HEK293T (cell line): ENCODE data around the gene POLA1.

Experiments
- CTCF ChIA-PET: fragments of 350-600 bp; formaldehyde crosslinking; extraction: SDS; loops from one replicate; lab custom pipeline; 2021; ENCODE audit warnings: antibody characterized with exemption, inconsistent platforms; lab: Yijun Ruan, JAX
- POLR2A ChIA-PET: fragments of 350-600 bp; formaldehyde crosslinking; extraction: SDS; loops from one replicate; lab custom pipeline; 2020; ENCODE audit warnings: antibody characterized with exemption, inconsistent platforms; lab: Yijun Ruan, JAX
- DNase-seq: peaks from one replicate; pipeline ENCODE4 v3.0.0; 2012; ENCODE audit warnings: mixed read lengths; ENCODE audit errors: extremely low spot score
- ARNT ChIP-seq: fragments of 450-650 bp; IDR thresholded peaks from 2 replicates; pipeline ENCODE4 v1.6.1; 2017; ENCODE audit warnings: mild to moderate bottlenecking
- BHLHE40 ChIP-seq: fragments of 450-650 bp; IDR thresholded peaks from 2 replicates; pipeline ENCODE4 v1.6.1; 2016; ENCODE audit warnings: mild to moderate bottlenecking, moderate library complexity, borderline replicate concordance
- CTBP1 ChIP-seq: fragments of 450-650 bp; IDR thresholded peaks from 2 replicates; pipeline ENCODE4 v1.6.1; 2016; ENCODE audit warnings: borderline replicate concordance
- ELF4 ChIP-seq: fragments of 450-650 bp; IDR thresholded peaks from 2 replicates; pipeline ENCODE4 v1.6.1; 2017; ENCODE audit warnings: antibody characterized with exemption
- FOXA1 ChIP-seq: fragments of 450-650 bp; IDR thresholded peaks from 2 replicates; pipeline ENCODE4 v1.6.1; 2016; ENCODE audit warnings: mild to moderate bottlenecking
- FOXK2 ChIP-seq: fragments of 450-650 bp; IDR thresholded peaks from 2 replicates; pipeline ENCODE4 v1.6.1; 2016; ENCODE audit warnings: mild to moderate bottlenecking
- FOXM1 ChIP-seq: fragments of 450-650 bp; IDR thresholded peaks from 2 replicates; pipeline ENCODE4 v1.6.1; 2017; ENCODE audit warnings: mild to moderate bottlenecking, borderline replicate concordance
- HDGF ChIP-seq: fragments of 450-650 bp; IDR thresholded peaks from 2 replicates; pipeline ENCODE4 v1.6.1; 2017; ENCODE audit warnings: antibody characterized with exemption, borderline replicate concordance
- L3MBTL2 ChIP-seq: fragments of 450-650 bp; conservative IDR thresholded peaks from 2 replicates; pipeline ENCODE4 v1.6.1; 2016; ENCODE audit warnings: mild to moderate bottlenecking
- LEF1 ChIP-seq: fragments of 450-650 bp; IDR thresholded peaks from 2 replicates; pipeline ENCODE4 v1.6.1; 2017; ENCODE audit warnings: mild to moderate bottlenecking, borderline replicate concordance
- NFRKB ChIP-seq: fragments of 450-650 bp; IDR thresholded peaks from 2 replicates; pipeline ENCODE4 v1.6.1; 2016; ENCODE audit warnings: mild to moderate bottlenecking, moderate library complexity
- SP1 ChIP-seq: fragments of 450-650 bp; IDR thresholded peaks from 2 replicates; pipeline ENCODE4 v1.6.1; 2017
- SUZ12 ChIP-seq: fragments of 450-650 bp; IDR thresholded peaks from 2 replicates; pipeline ENCODE4 v1.6.1; 2016; ENCODE audit warnings: mild to moderate bottlenecking
- TARDBP ChIP-seq: fragments of 450-650 bp; IDR thresholded peaks from 2 replicates; pipeline ENCODE4 v1.6.1; 2016
- ZNF384 ChIP-seq: fragments of 450-650 bp; IDR thresholded peaks from 2 replicates; pipeline ENCODE4 v1.6.1; 2016
- TF ChIP-seq, protein P1 (sequence below): fragments of 450-650 bp; IDR thresholded peaks from 2 replicates; pipeline ENCODE4 v1.6.1; 2016

POLA1 gene

DNA sequence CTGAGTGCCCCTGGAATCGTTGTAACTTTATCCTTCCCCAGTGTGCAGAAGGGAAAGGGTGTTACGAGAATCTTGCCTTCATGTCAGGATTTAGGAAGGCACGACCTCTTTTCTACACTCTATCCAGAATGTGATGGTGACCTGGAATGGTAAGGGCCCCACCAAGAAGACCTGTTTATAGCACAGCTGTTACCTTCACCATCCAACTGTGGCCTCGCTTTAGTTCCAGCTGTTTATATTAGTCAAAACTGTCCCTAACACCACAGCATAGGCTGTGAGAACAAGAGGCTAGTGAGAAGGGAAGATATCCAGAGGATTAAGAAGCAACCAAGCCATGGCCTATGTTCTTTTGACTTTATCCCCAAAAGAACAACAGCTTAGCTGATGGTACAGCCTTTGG is 294.0 kb downstream of the POLA1 start:
- ChIA-PET CTCF (interaction anchor here (0.7 kb wide), 1 partner anchor 46 kb away, joined by 3 read pairs; no protein-coding TSS in a partner anchor), POLR2A (no interaction called here)
- no peak for DNase-seq
- no peak for TF ChIP-seq NFRKB

- CTCF ChIA-PET, result interaction anchor here (0.7 kb wide), 1 partner anchor 47 kb away, joined by 3 read pairs; no protein-coding TSS in a partner anchor
- POLR2A ChIA-PET, result no interaction called here
- TF ChIP-seq ELF4, result no peak
- TF ChIP-seq CTBP1, result no peak
- TF ChIP-seq, protein P1, sequence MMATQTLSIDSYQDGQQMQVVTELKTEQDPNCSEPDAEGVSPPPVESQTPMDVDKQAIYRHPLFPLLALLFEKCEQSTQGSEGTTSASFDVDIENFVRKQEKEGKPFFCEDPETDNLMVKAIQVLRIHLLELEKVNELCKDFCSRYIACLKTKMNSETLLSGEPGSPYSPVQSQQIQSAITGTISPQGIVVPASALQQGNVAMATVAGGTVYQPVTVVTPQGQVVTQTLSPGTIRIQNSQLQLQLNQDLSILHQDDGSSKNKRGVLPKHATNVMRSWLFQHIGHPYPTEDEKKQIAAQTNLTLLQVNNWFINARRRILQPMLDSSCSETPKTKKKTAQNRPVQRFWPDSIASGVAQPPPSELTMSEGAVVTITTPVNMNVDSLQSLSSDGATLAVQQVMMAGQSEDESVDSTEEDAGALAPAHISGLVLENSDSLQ, result no peak
- TF ChIP-seq FOXA1, result no peak
- no peak for TF ChIP-seq ZNF384
- no peak for TF ChIP-seq LEF1
- no peak for TF ChIP-seq FOXK2
- no peak for TF ChIP-seq HDGF
- no peak for TF ChIP-seq BHLHE40
- DNase-seq, result no peak
Observed at GRCh38 chrX:24988314-24988713, 294.6 kb downstream of the POLA1 start.

- no peak for DNase-seq
- POLR2A ChIA-PET, result no interaction called here
- TF ChIP-seq L3MBTL2 (no peak), SP1 (no peak), FOXK2 (no peak), ZNF384 (no peak), ARNT (no peak), LEF1 (no peak), TARDBP (no peak), CTBP1 (no peak), HDGF (no peak), ELF4 (no peak), FOXM1 (no peak), BHLHE40 (no peak), NFRKB (no peak), FOXA1 (no peak), SUZ12 (no peak)
- TF ChIP-seq, protein P1, result no peak
- CTCF ChIA-PET, result no interaction called here
Observed at GRCh38 chrX:24990535-24990934, 296.8 kb downstream of the POLA1 start.

- ChIA-PET CTCF (no interaction called here), POLR2A (no interaction called here)
- no peak for TF ChIP-seq LEF1
- TF ChIP-seq, protein P1, result no peak
- TF ChIP-seq NFRKB, result no peak
- TF ChIP-seq BHLHE40, result no peak
- no peak for TF ChIP-seq FOXM1
- no peak for TF ChIP-seq ARNT
- no peak for TF ChIP-seq ELF4
- TF ChIP-seq TARDBP, result no peak
- TF ChIP-seq ZNF384, result no peak
- no peak for TF ChIP-seq HDGF
- TF ChIP-seq CTBP1, result no peak
- no peak for TF ChIP-seq FOXA1
- no peak for TF ChIP-seq SUZ12
- no peak for TF ChIP-seq FOXK2
- no peak for TF ChIP-seq SP1
- TF ChIP-seq L3MBTL2, result no peak
- DNase-seq, result no peak
Observed at GRCh38 chrX:24993879-24994278, 300.2 kb downstream of the POLA1 start.

GRCh38 chrX:24996096-24996709 is 302.5 kb downstream of the POLA1 start:
- TF ChIP-seq SP1, result no peak
- TF ChIP-seq, protein P1, result no peak
- TF ChIP-seq FOXA1, result no peak
- TF ChIP-seq L3MBTL2, result no peak
- no peak for TF ChIP-seq SUZ12
- no peak for TF ChIP-seq FOXK2
- no peak for TF ChIP-seq ZNF384
- TF ChIP-seq TARDBP, result no peak
- no peak for TF ChIP-seq ELF4
- no peak for TF ChIP-seq CTBP1
- no peak for TF ChIP-seq HDGF
- no peak for TF ChIP-seq NFRKB
- TF ChIP-seq LEF1, result no peak
- TF ChIP-seq BHLHE40, result no peak
- no peak for TF ChIP-seq FOXM1
- no peak for TF ChIP-seq ARNT
- ChIA-PET CTCF (no interaction called here), POLR2A (no interaction called here)
- DNase-seq, result no peak

- ChIA-PET CTCF (no interaction called here), POLR2A (interaction anchor here (1.0 kb wide), 1 partner anchor 21 kb away, joined by 3 read pairs; no protein-coding TSS in a partner anchor)
- no peak for DNase-seq
- TF ChIP-seq FOXA1 (no peak), ELF4 (no peak), SUZ12 (no peak), TARDBP (no peak), L3MBTL2 (no peak), ARNT (no peak), FOXK2 (no peak), CTBP1 (no peak), SP1 (no peak), NFRKB (no peak), BHLHE40 (no peak), FOXM1 (no peak), ZNF384 (no peak)
- TF ChIP-seq, protein P1, result no peak
Observed at GRCh38 chrX:24999511-24999910, 305.8 kb downstream of the POLA1 start.
